Stimulated activated CD4-positive, alpha-beta T cell treated with anti-CD3 and anti-CD28 coated beads, Interleukin-1b, Interleukin-23, amount 100 ng/mL, for 1 hour (primary cell): ENCODE results near the gene PTCD3.

ENCODE experiments used
- DNase-seq, 2 donors: peaks; one replicate each; pipeline ENCODE4 v3.0.0-alpha.2; 2020; ENCODE audit warnings: low read depth in 2 of 2

Gene PTCD3

DNA sequence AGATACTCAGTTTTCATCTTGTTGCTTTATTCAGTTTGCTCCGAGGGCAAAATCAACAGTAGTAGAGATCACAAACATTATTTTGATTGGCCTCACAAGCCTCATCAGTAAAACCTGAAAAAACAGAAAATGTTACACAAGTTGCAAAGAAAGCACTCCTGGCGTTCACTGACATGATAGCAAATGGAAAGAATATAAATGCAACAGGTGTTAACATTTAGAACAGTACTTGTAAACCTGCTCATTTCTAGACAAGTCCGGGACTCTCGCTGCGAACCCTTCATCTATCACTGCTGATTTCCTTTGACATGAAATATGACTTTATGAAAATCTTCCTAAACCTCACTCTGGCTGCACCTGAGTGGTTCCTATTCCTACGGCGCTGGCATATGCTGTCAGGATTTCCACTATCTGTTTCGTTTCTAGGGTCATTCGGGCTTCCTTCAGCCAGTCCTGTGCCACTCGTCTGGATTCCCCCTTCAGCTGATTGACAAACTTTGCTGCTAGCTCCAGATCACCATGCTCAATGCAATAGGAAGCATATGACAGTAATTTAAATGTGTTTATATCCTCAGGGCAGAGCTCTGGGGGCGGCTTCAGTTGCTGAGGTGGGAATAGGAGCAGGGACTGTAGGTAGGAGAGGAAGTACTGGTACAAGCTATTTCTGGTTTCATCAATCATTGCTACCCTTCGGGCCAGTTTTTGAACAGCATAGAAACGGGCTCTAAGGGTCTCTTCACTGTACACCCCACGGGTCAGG, 38.1 kb downstream of the PTCD3 start:
- DNase-seq = no peak

- no peak for DNase-seq
Measured at GRCh38 chr2:86147793-86148192, 41.8 kb downstream of the PTCD3 start.

GRCh38 chr2:86150502-86150901, 44.5 kb downstream of the PTCD3 start:
- no peak for DNase-seq

- DNase-seq = no peak
Measured at GRCh38 chr2:86157009-86157556, 51.0 kb downstream of the PTCD3 start.

DNA sequence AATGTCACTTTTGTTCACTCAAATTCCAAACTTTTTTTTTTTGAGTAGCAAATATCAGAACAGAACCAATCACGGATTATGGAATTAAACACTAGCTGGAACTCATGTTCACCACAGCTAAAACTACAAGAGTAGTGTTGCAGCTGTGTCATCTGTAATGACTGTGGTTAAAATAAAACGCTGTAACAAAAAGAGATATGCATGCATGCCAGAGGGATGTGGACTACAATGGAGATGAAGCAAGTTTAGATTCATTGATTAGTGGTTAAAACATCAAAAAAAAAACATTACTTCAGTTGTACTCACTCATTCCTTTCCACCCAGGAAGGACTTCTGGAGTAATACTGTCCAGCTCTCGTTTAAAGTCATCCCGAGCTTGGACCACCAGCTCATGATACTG, 52.3 kb downstream of the PTCD3 start:
- DNase-seq = no peak

GRCh38 chr2:86160156-86160952, 54.3 kb downstream of the PTCD3 start:
- no peak for DNase-seq

GRCh38 chr2:86170449-86170848, 64.4 kb downstream of the PTCD3 start:
- no peak for DNase-seq

GRCh38 chr2:86171295-86171694, 65.3 kb downstream of the PTCD3 start:
- no peak for DNase-seq

DNA sequence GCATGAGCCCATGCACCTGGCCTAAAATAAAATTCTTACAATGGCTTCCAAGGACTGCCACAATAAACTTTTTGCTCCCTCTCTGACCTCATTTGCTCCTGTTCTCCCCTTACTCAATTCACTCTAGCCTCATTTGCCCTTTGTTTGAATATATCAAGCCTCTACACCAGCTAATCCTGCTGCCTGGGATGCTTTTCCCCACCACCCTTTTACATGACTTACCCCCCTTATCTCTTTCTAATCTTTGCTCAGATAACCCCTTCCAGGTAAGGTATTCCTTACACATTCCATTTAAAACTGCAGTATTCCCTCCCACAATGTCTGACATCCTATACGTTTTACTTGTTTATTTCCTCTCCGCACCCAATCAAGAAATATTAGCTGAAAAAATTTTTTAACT, 66.6 kb downstream of the PTCD3 start:
- DNase-seq = no peak

GRCh38 chr2:86174445-86174844, 68.4 kb downstream of the PTCD3 start:
- DNase-seq = no peak

GRCh38 chr2:86175828-86176227, 69.8 kb downstream of the PTCD3 start:
- no peak for DNase-seq

- DNase-seq = no peak
Measured at GRCh38 chr2:86176597-86176996, 70.6 kb downstream of the PTCD3 start.

GRCh38 chr2:86185517-86186212, 79.6 kb downstream of the PTCD3 start:
- no peak for DNase-seq

GRCh38 chr2:86186431-86186830, 80.4 kb downstream of the PTCD3 start:
- DNase-seq = no peak

DNA sequence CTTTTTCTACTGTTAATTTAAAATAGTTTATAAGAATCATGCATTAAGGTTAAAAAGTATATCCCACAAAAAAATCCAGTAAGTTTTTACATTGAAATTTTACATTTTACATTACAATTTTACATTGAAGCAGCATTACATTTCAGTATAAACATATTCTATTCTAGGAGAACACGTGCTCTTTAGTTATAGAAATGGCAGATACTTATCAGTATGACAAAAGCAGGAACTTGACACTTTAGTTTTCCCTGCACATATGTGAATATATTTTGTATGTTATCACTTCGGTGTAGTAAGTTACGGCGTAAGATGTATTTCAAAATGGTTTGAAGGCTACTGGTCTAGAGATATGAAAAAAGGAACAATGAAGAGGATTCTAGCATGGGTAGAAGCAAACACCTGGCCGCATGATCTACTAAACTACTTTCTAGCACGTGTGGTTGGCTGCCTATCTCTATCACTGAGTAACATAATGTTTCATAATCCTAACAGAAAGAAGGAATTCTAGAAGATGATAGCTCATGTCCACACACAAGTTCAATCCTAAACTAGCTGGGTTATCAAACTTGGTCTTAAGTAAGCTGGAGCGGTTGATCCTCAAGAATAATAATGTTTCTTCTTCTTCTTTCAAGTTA, 83.9 kb downstream of the PTCD3 start:
- DNase-seq = no peak
